Right lobe of liver (tissue), 6 donors: ENCODE measurements around the gene MFAP4. TPM values are rescaled to one million over a fixed set of nuclear protein-coding genes. Genes with fewer than 3 reads are reported as not detected.

Source experiments
- ATAC-seq, 4 donors: fragments of 200-7000 bp; cut with Tn5 transposase; one replicate each; pipeline ENCODE4 v1.9.1; 2020; ENCODE audit warnings: mild to moderate bottlenecking in 4 of 4, moderate library complexity in 4 of 4
- DNase-seq, 3 donors: peaks; one replicate each; pipeline ENCODE4 v3.0.0-alpha.2; 2020
- H3K27ac ChIP-seq, 3 donors: fragments of 200-600 bp; one replicate each; pipeline ENCODE4 v1.8.0; 2022
- H3K27me3 ChIP-seq, 2 donors: fragments of 200-600 bp; one replicate each; pipeline ENCODE4 v1.8.0; 2022
- H3K36me3 ChIP-seq, 4 donors: fragments of 200-600 bp; sonication (generic) in 1 of 4; one replicate each; pipeline versions ENCODE4 v1.5.1 to v1.8.0; 2017 to 2022; ENCODE audit warnings: control low read depth in 1 of 4
- H3K4me1 ChIP-seq, 4 donors: fragments of 200-600 bp; sonication (generic) in 1 of 4; one replicate each; pipeline versions ENCODE4 v1.5.1 to v1.8.0; 2017 to 2022; ENCODE audit warnings: control low read depth in 1 of 4
- H3K4me3 ChIP-seq, 3 donors: fragments of 200-600 bp; one replicate each; pipeline ENCODE4 v1.8.0; 2022
- H3K9me3 ChIP-seq, 4 donors: fragments of 200-600 bp; sonication (generic) in 1 of 4; one replicate each; pipeline versions ENCODE4 v1.5.1 to v1.8.0; 2017 to 2022; ENCODE audit warnings: control low read depth in 1 of 4
- POLR2A ChIP-seq: fragments of 450-650 bp; IDR thresholded peaks from one replicate; pipeline ENCODE4 v1.6.1; 2017; ENCODE audit warnings: antibody characterized with exemption, mild to moderate bottlenecking
- WGBS: methylation state at CpG from one replicate; pipeline ENCODE4 v1.1.6; 2018; ENCODE audit warnings: low coverage, low lambda C conversion rate; ENCODE audit not compliant: insufficient coverage; ENCODE audit errors: missing lambda C conversion rate; 5-methylcytosine and 5-hydroxymethylcytosine counted together
- intact Hi-C, 2 donors: fragments of 100-400 bp; cut with DNase I; formaldehyde crosslinking; loops; one replicate each; pipeline versions ENCODE4 v1.11.2 to v1.14.1; 2022
- total RNA-seq, 6 experiments: library from RNA; depleted of rRNA in 2 of 6; stranded (reverse); fragments of >200 nt in 2 of 6; fragmentation: NEBNext Ultra II Directional in 3 of 6; extraction: Animal tissue kit (Norgen Biotek cat#: 25700) in 3 of 6; gene quantifications; one replicate each; pipeline versions ENCODE4 v1.1.0 to v1.2.4, GENCODE V29; 2016 to 2023
- TF ChIP-seq, protein P1 (sequence below), 4 donors: fragments of 200-600 bp in 3 of 4; fragments of 450-650 bp in 1 of 4; IDR thresholded peaks; one replicate each; pipeline versions ENCODE4 v1.5.1 to v1.8.0; 2016 to 2022; ENCODE audit warnings: antibody characterized with exemption in 4 of 4, mild to moderate bottlenecking in 2 of 4
- donor health status: DM: no; HTN: yes; CAD: no.
- donor health status: DM: no; HTN: no; CAD: no.
- donor health status: DM: no; HTN: no; CAD: no.
- donor health status: DM: no; HTN: yes; CAD: no.
- donor health status: DM: no; HTN: yes; CAD: no.

MFAP4 gene
- total RNA-seq, 6 experiments from 2014 or later: 2.3 to 12.0 (median 6.5) TPM

DNA sequence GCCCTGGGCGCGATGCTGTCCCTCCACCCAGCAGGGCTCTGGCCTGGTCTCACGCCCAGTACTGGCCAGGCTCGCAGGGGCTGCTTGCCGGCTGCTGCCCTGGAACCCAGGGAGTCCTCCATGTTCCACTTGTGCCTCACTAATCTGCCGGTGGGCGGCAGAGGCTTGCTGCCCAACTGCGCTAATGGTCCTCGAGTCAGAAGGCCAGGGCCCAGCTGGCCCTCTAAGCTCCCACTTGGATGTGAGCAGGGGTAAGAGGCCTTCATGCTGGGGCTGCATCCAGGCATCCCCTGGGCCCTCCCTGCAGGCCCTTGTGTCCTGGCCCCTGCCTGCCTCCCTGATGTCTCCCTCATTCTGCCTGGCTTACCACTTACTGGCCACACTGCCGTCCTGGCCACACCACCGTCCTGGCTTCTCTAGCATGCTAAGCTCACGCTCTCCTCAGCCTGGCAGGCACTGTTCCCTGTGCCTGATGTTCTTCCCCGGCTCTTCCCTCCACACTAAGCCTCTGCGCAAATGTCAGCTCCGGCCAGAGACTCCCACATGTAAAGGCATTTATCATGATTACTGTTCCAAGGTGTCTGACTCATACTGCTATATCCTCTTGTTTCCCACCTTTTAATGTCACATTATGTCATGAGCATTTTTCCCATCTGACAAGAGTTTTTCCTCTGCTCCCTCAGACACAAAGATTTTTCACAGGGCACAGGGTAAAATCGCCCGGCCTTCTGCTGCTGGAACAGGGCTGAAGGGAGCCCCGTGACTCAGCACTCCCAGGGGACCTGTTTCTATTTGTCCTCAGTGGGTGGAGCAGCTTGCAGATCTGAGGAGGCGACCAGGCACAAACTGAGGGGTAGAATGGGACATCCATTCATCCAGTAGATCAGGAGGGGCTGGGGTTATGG, 40.4 kb downstream of the MFAP4 start:
- Histone ChIP-seq H3K27me3 (no peaks in the 10 kb centered on the region), H3K4me3 (no peak overlapping the region), H3K27ac (peak overlapping the region; percentile 33 to 88 (median 82)), H3K9me3 (no peaks in the 10 kb centered on the region), H3K4me1 (peaks cover 0 to 62% (median 35%) of the 10 kb centered on the region in 4 donors), H3K36me3 (no peaks in the 10 kb centered on the region)
- 31% methylated on average over 10 of the region's 19 CpGs for WGBS
- DNase-seq (peak; percentile 51 to 71 (median 62)), ATAC-seq (peak; percentile 15 to 61 (median 32))
- intact Hi-C loops: no loop called here
- TF ChIP-seq, protein P1, sequence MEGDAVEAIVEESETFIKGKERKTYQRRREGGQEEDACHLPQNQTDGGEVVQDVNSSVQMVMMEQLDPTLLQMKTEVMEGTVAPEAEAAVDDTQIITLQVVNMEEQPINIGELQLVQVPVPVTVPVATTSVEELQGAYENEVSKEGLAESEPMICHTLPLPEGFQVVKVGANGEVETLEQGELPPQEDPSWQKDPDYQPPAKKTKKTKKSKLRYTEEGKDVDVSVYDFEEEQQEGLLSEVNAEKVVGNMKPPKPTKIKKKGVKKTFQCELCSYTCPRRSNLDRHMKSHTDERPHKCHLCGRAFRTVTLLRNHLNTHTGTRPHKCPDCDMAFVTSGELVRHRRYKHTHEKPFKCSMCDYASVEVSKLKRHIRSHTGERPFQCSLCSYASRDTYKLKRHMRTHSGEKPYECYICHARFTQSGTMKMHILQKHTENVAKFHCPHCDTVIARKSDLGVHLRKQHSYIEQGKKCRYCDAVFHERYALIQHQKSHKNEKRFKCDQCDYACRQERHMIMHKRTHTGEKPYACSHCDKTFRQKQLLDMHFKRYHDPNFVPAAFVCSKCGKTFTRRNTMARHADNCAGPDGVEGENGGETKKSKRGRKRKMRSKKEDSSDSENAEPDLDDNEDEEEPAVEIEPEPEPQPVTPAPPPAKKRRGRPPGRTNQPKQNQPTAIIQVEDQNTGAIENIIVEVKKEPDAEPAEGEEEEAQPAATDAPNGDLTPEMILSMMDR (IDR thresholded peaks at IDR 0.05): no peak
- TF ChIP-seq POLR2A: no peak

DNA sequence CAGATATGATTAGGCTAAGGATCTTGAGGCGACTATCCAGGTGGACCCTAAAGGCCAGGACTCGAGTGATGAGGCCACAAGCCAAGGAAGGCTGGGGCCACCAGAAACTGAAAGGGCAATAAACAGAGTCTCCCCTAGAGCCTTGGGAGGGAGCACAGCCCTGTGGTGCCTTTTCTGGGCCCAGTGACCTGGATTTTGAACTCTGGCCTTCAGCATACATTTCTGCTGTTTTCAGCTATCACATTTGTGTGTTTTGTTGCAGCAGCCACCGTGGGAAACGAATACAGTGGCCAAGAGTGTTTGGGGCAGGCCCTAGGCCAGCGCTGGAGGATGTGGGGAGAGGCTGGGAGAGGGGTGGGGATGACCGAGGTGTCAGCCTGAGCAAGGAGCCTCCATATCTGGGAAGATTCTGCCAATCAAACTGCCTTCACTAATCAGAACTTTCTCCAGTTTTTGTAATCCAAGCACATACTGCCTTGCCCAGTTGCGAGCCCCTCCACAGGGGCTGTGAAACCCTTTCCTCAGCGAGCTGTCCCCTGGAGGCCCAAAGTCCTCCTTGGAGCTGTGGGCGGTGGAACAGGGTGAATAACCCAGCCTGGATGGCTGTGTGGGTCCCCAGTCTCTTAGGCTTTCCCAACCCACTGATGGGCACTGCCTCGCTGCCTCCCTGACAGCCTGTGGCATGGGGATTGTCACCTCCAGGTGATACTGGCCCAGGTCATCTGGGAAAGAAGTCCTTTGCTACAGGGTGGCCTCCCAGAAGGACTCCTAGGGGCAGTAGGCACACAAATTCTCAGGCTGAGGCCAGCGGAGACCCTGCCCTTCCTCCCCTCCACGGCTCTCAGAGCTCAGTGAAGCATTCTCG, 41.3 kb downstream of the MFAP4 start:
- TF ChIP-seq POLR2A: no peak
- TF ChIP-seq, protein P1 (IDR thresholded peaks at IDR 0.05): peak in 1 of 4 donors; percentile 5
- WGBS: 50% methylated on average over 5 of the region's 13 CpGs
- Histone ChIP-seq H3K27ac (peak overlapping the region; percentile 33 to 88 (median 82)), H3K36me3 (no peaks in the 10 kb centered on the region), H3K27me3 (no peaks in the 10 kb centered on the region), H3K4me3 (no peak overlapping the region), H3K9me3 (no peaks in the 10 kb centered on the region), H3K4me1 (peaks cover 0 to 69% (median 35%) of the 10 kb centered on the region in 4 donors)
- DNase-seq: peak; percentile 62 to 87 (median 83)
- peak; percentile 60 to 75 (median 64) for ATAC-seq
- intact Hi-C loops: no loop called here

DNA sequence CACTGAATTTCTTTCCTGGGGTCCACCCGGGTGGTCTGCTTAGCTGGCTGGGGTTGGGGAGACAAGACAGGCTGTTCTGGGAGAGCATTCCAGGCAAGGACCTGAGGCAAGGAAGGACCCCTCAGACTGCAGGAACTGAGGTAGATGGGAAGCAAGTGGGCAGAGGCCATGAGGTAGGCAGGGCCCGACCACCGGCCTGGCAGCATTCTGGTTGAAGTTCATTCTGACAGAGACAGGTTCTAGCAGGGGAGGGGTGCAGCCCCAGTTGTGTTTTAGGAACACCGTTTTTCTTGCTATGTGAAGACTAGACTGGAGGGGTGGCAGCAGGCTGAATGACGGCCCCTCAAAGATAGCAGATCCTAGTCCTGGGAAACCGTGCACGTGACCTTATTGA, 41.9 kb downstream of the MFAP4 start:
- Histone ChIP-seq H3K36me3 (no peaks in the 10 kb centered on the region), H3K4me1 (peaks cover 0 to 72% (median 35%) of the 10 kb centered on the region in 4 donors), H3K9me3 (no peaks in the 10 kb centered on the region), H3K27ac (peak overlapping the region in 2 of 3 donors; percentile 82 to 88), H3K4me3 (no peak overlapping the region), H3K27me3 (no peaks in the 10 kb centered on the region)
- TF ChIP-seq, protein P1 (IDR thresholded peaks at IDR 0.05): no peak
- no peak for TF ChIP-seq POLR2A
- DNase-seq (no peak), ATAC-seq (no peak)
- no CpG with 5 or more reads among the region's 7 CpGs for WGBS
- intact Hi-C loops: no loop called here

DNA sequence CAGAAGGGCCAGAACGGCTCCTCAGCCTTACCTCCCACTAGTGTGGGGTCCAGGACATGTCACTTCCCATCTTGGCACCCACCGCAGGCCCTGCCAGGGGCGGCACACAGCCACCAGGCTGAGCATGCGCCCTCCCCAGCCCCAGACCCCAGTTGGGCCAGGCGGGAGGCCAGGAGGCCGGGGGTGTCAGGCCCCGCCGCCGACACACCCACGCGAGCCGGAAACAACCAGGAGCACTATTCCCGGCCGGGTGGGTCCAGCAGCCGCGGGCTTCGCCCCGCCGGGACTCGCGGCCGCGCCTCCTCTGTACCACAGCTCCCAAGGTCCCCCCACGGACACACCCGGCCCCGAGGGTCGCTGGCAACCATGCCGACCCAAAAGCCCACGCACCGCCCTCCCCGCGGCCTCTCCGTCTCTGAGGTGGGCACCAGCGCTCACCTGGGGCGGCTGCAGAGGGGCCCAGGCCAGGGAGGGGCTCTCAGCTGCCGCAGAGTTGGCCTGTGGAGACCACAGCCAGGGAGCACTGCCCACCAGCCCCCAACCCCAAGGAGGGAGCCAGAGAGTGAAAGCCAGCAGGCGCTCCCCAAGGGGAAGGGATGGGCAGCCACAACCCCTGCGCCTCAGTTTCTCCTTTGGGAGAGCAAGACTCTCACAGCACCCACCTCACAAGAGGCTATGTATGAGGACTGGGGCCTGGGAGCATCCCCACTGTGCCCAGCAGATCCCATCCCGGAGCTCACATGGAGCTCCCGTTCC, 42.5 kb downstream of the MFAP4 start:
- peaks cover 0 to 74% (median 37%) of the 10 kb centered on the region in 4 donors for H3K4me1 ChIP-seq
- DNase-seq (peak in 1 of 3 donors; percentile 50), ATAC-seq (no peak)
- TF ChIP-seq, protein P1 (IDR thresholded peaks at IDR 0.05): no peak
- TF ChIP-seq POLR2A: no peak
- WGBS: no CpG with 5 or more reads among the region's 40 CpGs
- H3K27me3 ChIP-seq: no peaks in the 10 kb centered on the region
- no peak overlapping the region for H3K4me3 ChIP-seq
- peak overlapping the region in 2 of 3 donors; percentile 82 to 88 for H3K27ac ChIP-seq
- H3K9me3 ChIP-seq: no peaks in the 10 kb centered on the region
- intact Hi-C loops: no loop called here
- no peaks in the 10 kb centered on the region for H3K36me3 ChIP-seq
